HG02588 (cell line): Measurements from ENCODE around the gene MYRFL.
A peak's percentile ranks its signal among the peaks of the same experiment; 100 is the strongest.

Experiments
- ATAC-seq: cut with Tn5 transposase; IDR thresholded peaks from one replicate; pipeline ENCODE4 v1.9.1; 2021; ENCODE audit warnings: mild to moderate bottlenecking, moderate library complexity; ENCODE audit not compliant: unreplicated experiment

MYRFL gene

GRCh38 chr12:69929125-69929524 lies 104.1 kb downstream of the MYRFL start:
- no peak for ATAC-seq

- ATAC-seq: no peak
Measured at GRCh38 chr12:69929531-69929930, 104.5 kb downstream of the MYRFL start.

GRCh38 chr12:69931569-69931968 lies 106.5 kb downstream of the MYRFL start:
- ATAC-seq: no peak

- no peak for ATAC-seq
Measured at GRCh38 chr12:69932154-69932553, 107.1 kb downstream of the MYRFL start.

- ATAC-seq: peak; percentile 66
Measured at GRCh38 chr12:69932676-69933552, 107.9 kb downstream of the MYRFL start.

GRCh38 chr12:69934011-69934410 lies 109.0 kb downstream of the MYRFL start:
- ATAC-seq: no peak

- no peak for ATAC-seq
Measured at GRCh38 chr12:69935651-69936100, 110.6 kb downstream of the MYRFL start.

GRCh38 chr12:69936214-69936731 lies 111.2 kb downstream of the MYRFL start:
- no peak for ATAC-seq

GRCh38 chr12:69936766-69937165 lies 111.7 kb downstream of the MYRFL start:
- no peak for ATAC-seq

- ATAC-seq: no peak
Measured at GRCh38 chr12:69947123-69947522, 122.1 kb downstream of the MYRFL start.

GRCh38 chr12:69947897-69948296 lies 122.9 kb downstream of the MYRFL start:
- ATAC-seq: no peak

- no peak for ATAC-seq
Measured at GRCh38 chr12:69948851-69949250, 123.8 kb downstream of the MYRFL start.

GRCh38 chr12:69949311-69950002 lies 124.4 kb downstream of the MYRFL start:
- no peak for ATAC-seq

- no peak for ATAC-seq
Measured at GRCh38 chr12:69951108-69951507, 126.1 kb downstream of the MYRFL start.

- ATAC-seq: no peak
Measured at GRCh38 chr12:69952890-69953289, 127.9 kb downstream of the MYRFL start.

GRCh38 chr12:69961246-69961645 lies 136.2 kb downstream of the MYRFL start:
- ATAC-seq: no peak

- ATAC-seq: no peak
Measured at GRCh38 chr12:69966409-69966808, 141.4 kb downstream of the MYRFL start.

- no peak for ATAC-seq
Measured at GRCh38 chr12:69966839-69967238, 141.8 kb downstream of the MYRFL start.

GRCh38 chr12:69969011-69969410 lies 144.0 kb downstream of the MYRFL start:
- no peak for ATAC-seq

GRCh38 chr12:69972136-69972535 lies 147.1 kb downstream of the MYRFL start:
- ATAC-seq: no peak

- ATAC-seq: no peak
Measured at GRCh38 chr12:69978020-69978419, 153.0 kb downstream of the MYRFL start.
